Measurements from ENCODE around the gene PPP1R3F.

GRCh38 chrX:49277535-49277830 is 7.9 kb downstream of the PPP1R3F start:
- TF ChIP-seq, protein P1, sequence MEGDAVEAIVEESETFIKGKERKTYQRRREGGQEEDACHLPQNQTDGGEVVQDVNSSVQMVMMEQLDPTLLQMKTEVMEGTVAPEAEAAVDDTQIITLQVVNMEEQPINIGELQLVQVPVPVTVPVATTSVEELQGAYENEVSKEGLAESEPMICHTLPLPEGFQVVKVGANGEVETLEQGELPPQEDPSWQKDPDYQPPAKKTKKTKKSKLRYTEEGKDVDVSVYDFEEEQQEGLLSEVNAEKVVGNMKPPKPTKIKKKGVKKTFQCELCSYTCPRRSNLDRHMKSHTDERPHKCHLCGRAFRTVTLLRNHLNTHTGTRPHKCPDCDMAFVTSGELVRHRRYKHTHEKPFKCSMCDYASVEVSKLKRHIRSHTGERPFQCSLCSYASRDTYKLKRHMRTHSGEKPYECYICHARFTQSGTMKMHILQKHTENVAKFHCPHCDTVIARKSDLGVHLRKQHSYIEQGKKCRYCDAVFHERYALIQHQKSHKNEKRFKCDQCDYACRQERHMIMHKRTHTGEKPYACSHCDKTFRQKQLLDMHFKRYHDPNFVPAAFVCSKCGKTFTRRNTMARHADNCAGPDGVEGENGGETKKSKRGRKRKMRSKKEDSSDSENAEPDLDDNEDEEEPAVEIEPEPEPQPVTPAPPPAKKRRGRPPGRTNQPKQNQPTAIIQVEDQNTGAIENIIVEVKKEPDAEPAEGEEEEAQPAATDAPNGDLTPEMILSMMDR (IDR thresholded peaks at IDR 0.05; ENCODE audit: poor library complexity), result no peak
- TF ChIP-seq EZH2 (IDR thresholded peaks at IDR 0.05; ENCODE audit: borderline replicate concordance) (no peak), EZH2phosphoT487 (IDR thresholded peaks at IDR 0.05; ENCODE audit: low read depth, severe bottlenecking, unreplicated experiment) (no peak)
